G401.6 (cell line): Measurements from ENCODE around the gene PLD1.
"Not testable (repeated sequence)": the region's sequence is repeated elsewhere in the genome, so short reads cannot be mapped to it uniquely, and the experiment has no call there.

Source experiments
- FAIRE-seq: peaks from 2 replicates; lab custom pipeline; 2012; peaks lifted over from hg19 to GRCh38; lab: Jason Lieb, UNC

PLD1 gene

DNA sequence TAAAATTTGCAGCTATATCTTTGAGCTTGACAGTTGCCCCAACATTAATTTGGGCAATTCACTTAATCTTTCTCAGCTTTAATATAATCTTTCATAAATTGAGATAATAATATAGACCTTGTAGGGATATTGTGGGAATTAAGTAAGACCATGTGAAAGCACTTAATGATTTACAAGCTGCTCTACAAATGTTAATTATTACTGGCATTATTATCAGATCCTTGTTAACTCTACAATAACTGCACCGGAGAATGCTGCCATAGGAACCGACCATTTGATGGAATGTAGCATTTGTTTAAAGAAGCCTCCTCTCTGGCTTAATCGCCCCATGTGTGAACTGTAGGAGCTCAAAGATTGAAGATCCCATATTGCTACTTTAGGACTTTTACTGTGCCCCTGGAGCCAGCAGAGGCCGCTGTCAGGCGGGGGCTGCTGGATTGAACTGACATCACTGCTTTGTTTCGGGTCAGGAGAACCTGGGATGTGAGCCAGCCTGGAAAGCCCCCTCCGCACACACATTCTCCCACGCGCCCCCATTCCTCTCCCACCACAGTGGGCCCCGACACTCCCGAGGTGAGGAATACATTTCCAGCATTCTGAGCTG is 195.9 kb downstream of the PLD1 start:
- no peak for FAIRE-seq

DNA sequence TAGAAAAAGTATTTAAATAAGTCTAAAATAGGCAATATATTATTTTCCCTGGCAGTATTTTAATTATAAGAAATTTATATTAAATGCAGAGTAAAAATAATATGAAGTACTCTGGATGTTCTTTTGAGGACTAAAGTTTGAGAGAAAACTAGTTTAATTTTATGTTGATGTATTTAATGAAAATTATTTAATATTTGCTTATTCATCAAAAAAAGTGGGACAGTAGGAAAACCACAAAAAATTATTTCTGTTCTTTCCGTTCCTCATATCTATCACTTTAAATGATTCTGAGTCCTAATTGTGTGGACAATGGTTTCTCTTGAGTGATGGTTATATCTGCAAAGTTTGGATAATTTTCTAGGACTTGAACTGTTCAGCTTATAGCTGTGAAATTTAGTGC is 202.8 kb downstream of the PLD1 start:
- FAIRE-seq: no peak

DNA sequence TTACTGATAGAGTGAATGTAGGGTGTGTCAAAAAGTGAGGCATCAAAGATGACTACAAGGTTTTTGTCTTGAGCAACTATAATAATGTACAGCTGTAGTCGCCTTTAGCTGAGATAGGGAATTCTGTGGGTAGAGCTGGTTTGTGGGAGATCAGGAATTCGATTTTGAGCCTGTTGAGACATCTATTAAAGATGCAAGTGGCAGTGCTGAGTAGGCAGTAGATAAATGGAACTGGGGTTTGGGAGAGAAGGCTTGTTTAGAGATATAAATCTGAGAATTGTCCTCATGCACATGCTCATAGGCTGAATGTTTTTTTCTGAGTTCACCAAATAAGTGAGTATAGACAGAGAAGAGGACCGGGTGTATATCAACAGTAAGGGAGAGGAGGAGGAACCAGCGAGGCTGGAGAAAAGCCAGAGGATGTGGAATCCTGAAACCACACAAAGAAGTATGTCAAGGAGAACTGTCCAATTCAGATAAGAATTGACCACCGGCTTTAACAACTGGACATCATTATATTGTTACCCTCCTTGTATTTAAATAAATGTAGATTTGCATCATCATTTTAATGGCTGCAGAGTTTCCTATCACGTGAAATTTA is 204.0 kb downstream of the PLD1 start:
- no peak for FAIRE-seq

DNA sequence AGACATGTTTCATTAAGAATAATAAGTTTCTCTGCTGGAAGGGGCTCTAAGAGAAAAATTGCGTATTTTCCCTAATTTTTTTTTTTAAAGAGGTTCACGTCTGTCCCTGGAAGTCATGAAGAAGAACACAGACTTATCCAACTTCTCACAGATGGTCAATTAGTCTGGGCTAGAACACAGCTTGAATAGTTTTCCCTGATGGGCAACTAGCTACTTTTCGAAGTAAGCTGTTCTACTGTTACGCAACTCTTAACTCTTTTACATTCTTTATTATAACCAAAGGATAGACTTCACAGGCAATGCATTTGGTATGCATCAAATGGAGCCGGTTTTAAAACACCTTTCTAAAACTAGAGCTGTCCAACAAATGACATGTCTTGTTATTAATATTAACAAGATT is 205.9 kb downstream of the PLD1 start:
- no peak for FAIRE-seq

DNA sequence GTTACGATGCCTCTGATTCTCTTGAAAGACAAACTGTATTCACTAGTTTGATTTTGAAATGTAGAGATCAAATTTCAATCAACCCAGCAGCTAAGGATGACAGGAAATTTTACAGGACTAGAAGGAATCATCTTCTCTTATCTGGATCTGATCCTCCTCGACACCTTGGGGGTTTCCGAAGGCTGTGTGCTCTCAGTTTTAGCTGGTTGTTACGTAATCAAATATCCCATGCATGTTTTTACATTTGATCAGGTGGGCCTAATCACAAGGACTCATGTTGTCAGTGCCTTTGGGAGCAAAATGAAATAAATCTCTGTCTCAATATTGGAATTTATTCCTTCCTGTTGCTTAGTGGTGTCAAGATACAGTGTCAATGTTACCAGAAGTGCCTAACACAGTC is 208.2 kb downstream of the PLD1 start:
- no peak for FAIRE-seq

DNA sequence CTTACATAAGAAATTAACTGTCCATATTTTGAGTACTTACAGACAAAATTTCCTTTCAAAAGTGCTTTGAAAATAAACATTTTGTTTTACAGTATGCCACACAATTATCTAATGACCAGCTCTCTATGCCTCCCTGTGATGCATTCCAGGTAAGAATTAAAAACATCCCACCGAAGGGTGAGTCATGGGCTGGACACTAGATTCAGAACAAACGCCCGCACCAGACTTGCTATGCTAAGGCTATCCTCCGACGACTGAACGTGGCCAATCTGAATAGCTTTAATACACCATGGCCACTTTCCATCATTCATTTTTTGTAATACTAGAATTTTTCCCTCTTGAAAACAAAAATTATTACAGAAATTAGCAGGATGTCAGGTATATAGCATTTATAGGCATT is 210.3 kb downstream of the PLD1 start:
- FAIRE-seq: no peak

DNA sequence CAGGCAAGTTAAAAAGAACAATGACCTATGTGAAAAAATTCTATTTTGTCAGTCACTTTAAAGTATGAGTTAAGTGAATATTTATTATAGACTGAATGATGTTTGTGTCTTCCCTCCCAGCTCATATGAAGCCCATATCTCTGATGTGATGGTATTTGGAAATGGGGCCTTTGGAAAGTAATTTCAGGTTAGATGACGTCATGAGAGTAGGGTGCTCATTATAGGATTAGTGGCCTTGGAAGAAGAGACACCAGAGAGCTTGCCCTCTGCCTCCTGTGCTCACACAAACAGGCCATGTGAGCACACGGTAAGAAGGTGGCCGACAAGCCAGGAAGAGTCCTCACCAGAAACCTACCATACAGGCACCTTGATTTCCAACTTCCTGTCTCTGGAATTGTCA is 211.3 kb downstream of the PLD1 start:
- FAIRE-seq: no peak

DNA sequence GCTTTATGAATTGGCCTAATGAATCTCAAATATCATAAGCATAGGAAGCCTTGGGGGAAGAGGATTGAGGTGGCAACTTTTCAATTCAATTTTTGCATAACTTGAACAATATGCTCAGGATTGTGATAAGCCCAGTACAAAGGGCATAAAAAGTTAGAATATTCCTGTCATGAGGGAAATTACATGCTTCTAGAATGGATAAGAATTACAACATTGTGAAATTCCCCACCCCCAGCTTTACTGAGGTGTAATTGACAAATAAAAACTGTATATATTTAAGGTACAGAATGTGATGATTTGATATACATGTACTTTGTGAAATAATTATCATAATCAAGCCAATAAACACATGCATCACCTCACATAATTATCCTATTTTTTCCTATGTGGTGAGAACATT is 217.5 kb downstream of the PLD1 start:
- no peak for FAIRE-seq

DNA sequence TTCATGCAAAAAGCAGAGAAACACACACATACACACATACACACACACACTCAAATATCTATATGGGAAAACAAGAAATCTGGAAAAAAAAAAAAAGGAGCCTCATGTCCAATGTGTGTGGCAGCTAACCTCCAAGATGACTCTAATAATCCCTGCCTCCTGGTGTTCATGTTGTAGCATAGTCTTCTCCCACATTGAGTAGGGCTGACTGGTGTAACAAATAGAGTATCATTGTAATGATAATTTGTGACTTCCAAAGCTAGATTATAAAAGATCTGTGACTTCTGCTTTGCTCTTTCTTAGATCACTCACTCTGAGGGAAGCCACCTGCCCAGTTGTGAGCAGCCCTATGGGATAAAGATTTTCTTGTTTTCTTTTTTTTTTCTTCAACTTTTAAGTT is 219.2 kb downstream of the PLD1 start:
- no peak for FAIRE-seq

DNA sequence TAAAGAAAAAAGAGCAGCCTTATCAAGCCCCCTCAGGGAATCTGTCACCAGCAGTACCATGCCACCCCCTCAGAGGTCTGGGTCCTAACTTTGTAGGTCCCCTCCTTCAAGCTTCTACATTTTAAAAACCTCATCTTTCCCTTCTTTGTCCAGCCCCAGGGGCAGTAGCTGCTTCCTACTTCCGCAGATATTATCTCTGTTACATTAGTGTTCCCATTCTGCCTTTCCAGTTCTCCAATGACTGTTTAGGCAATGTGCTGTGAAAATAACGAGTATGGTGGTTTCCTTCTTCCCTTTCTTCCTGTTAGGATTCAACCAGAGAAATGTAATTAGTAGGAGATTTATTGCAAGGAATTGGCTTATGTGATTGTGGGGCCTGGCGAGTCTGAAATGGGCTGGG is 224.0 kb downstream of the PLD1 start:
- no peak for FAIRE-seq

DNA sequence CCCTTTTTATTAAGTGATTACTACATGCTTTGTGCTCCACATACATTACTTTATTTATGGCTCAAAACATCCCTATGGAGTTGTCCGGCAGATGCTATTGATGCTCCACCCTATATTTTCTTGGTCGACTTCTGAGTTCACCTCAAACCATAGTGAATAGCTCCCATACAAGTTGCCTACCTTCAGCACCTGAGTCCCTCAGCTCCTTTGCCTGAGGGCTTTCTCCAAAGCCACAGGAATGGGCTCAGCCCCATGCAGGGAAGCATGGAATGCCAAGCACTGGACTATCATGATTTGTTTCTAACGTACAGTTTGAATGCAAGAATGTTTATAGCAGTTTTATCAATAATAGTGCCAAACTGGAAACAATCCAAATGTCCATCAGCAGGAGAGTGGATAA is 225.2 kb downstream of the PLD1 start:
- no peak for FAIRE-seq

DNA sequence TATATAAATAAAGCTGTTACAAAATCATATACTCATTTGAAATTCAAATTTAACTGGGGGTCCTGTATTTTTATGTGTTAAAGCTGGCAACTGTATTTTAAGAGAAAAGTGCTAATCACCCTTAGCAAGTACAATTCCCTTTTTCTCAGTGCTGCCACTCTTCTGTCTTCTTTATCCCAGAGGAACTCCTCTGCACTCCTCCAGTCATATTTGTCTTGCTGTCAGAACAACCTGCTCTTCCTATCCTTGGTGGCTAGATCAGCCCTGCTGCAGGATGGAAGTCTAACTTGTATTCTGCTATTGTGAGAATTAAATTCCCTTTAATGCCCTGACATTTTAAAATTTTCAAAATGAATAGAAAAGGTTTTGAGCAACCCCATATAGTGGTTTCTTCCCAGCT is 226.2 kb downstream of the PLD1 start:
- no peak for FAIRE-seq

DNA sequence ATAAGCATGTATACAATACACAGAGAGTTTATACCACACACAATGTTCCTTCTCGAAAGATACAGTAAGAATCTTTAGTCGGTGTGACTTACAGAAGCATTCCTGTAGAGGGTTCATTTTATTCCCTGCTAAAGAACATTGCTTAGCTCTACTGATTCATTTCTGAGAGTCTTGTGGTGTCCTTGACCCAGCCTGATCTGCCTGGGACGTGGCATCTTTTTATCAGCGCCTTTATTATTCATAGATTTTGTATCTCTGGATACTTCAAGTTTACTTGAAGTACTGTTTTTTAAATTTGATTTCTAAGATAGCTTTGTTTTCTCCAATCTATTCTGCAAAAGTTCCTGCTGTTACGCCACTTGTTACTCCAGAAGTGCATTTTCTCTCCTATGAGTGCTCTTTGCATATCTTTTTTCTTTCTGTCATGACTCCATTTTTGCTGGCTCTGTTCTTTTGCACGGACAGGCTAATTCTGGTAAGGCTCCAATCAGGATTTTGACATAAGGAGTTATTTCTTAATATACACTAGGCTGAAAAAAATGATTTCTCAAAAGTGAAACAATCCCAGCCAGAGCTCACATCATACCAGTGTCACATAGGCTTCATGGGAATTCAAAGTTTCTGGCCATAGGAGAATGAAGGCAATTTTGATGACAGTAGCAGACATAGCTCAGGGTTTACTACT is 235.6 kb downstream of the PLD1 start:
- FAIRE-seq: no peak

DNA sequence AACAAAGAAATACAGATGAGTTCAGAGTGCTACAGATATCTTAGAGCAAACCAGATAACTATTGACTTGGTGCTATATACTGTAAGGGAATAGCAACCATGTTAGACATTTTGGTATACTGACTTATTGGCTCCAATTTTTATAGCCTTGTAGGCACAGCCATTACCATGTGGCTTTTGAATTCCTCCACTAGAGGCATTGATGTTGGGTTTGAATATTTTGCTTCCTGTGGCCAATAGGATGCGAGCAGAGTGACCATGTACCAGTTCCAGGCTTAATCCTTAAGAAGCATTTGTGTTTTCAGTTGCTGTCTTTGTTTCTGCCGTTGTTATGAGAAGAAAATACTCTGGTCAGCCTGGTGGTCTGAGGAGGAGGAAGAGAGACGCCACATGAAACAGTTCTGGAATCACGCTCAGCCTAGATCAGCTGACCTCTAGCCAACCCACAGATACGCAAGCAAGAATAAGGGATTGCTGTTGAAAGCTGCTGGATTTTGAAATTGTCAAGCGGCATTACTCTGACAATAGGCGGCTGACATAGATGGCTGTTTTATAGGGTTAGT is 240.6 kb downstream of the PLD1 start:
- no peak for FAIRE-seq

DNA sequence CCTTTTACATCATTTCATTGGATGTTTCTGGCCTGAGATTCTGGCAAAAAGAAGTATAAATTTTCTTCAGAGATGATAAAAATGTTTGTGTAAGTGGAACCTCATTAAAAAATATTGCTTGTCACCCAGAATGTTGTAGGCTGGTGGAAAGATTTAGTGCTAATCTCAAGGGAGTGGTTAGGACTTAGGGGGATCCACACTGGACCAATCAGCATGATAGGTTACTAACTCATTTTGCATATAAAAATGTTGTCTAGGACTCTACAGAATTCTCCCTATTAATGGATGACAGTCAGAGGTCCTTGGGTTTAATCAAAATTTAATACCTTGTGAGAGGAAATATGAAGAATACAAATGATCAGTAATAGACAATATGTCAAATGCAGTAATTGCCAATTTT is 241.5 kb downstream of the PLD1 start:
- no peak for FAIRE-seq

DNA sequence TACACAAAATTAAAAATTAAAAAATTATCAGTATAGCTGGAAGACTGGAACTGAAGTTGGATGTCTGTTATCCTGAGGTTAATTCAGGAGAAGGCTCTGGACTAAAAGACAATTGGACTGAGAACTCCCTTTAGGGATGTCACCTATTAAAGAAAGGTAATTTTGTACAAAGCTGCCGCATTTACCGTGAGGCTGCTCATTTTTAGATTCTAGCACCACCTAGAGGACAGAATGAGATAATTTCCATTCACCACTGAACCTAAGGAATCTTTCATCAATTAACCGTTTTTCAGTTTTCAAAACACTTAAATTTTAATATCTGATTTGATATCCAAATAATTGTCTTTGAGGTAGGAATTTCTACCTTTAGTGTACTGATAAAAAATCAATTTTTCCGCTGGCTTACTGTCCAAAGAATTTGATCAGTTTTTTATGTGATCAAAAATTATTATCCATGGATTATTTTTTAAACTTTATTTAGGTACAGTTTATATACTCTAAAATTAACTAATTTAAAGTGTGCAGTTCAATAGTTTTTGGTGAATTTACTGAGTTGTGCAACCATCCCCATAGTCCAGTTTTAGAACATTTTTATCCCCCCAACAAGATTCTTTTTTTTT is 243.4 kb downstream of the PLD1 start:
- peak; percentile 87 for FAIRE-seq

DNA sequence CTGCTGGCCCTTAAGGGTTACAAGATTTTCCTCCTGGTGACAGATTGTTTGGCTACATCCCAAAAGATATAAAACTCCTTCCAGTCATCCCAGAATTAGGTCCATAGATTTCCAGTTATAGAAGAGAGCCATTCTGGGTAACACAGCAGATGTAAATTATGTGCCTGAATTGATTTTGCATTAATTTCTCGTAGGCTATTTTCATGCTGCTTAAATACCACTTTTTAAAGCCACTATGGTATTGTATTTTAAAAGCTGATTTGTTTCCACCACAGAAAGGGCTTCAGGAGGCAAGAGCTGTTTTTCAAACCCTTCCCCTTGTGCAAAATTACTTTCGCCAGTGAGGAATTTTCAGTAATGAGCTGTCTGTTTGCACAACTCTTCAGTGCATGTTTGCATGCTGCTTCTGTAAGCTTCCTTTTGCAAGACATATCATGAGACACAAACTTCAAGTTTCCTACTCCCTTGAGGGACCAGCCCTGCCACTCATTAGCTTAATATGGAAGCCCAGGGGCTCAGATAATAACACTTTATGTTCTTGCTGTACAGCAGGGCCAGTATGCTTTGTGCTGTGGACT is 244.7 kb downstream of the PLD1 start:
- no peak for FAIRE-seq

DNA sequence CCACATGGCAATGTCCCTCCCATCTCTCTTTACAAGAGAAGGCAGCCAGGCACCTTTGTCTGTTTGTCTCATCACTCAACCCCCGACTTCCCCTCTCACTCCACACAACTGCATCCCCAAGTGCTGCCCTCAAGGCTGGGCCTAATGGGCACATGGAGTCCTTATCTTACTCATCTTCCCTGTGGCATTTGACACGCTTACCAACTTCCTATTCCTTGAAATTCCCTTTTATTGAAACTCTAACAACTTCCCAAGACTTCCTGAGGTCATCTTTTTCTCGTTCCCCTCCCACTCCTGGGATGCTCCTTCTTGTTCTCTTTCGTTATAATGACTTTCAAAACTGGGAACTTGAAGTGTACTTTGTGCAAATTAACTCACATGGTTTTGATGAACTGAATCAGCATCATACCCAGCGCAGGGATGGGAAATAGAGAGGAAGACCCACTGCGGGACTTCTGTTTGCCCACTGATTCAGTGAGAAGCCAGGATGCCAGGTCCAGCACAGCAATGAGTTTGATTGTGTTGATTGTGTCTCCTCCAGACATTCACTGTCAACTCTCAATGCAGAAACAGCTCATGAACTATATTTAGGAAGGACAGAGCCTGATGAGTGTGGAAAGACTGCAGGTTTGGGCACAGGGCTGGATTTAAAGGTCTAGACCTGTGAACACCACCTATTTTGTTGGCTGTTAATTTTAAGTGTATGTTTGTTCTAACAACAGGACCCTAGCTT is 245.4 kb downstream of the PLD1 start:
- no peak for FAIRE-seq

DNA sequence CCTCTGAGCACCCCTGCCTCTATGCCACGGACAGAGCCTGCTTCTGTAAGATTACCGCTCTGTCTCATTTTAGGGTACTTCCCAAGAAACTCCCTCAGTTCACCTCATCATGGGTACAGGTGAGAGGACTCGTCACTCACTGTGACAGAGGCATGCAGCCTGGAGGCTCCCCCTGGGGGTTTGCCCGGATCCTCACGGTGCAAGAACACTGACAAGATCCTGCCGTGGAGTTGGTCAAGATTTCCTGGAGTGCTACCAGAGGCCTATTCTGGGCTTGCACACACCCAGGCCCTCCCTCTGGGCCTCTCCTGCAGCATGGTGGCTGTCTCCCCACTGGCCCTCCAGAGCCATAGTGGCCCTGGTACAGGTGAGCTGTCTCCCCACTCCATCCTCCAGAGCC is 247.0 kb downstream of the PLD1 start:
- no peak for FAIRE-seq

DNA sequence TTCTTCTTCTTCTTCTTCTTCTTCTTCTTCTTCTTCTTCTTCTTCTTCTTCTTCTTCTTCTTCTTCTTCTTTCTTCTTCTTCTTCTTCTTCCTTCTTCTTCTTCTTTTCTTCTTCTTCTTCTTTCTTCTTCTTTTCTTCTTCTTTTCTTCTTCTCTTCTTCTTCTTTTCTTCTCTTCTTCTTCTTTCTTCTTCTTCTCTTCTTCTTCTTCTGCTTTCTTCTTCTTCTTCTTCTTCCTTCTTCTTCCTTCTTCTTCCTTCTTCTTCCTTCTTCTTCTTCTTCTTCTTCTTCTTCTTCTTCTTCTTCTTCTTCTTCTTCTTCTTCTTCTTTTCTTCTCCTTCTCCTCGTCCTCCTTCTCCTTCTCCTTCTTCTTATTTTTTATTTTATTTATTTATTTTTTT is 247.8 kb downstream of the PLD1 start:
- FAIRE-seq: not testable (repeated sequence)

DNA sequence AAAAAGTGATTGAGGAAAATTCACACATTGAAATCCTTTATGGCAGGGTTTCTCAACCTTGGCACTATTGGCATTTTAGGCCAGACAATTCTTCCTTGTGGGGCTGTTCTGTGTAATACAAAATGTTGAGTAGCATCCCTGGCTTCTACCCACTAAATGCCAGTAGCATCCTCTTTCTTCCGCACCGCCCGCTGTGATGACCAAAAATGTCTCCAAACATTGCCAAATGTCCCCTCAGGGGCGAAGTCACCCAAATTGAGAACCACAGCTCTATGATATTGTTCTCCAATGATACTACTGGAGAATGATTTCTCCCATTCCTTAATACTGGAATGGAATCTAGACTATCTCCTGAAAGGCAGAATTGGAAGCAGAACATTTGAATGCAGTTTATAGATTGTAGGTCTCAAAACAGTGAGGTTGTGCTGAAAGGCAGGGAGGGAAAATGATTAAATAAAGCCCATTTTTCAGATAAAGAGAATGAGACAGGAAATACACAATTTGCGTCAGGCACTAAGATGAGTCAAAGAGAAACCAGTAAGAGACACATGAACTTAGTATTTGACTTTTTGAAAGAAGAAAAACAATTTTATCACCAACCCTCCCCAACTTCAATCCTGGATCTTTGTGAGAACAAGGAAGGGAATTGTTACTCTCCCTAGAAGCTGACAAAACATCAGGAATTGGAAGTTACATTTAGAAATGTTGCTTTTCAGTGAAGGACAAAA is 248.5 kb downstream of the PLD1 start:
- FAIRE-seq: no peak

DNA sequence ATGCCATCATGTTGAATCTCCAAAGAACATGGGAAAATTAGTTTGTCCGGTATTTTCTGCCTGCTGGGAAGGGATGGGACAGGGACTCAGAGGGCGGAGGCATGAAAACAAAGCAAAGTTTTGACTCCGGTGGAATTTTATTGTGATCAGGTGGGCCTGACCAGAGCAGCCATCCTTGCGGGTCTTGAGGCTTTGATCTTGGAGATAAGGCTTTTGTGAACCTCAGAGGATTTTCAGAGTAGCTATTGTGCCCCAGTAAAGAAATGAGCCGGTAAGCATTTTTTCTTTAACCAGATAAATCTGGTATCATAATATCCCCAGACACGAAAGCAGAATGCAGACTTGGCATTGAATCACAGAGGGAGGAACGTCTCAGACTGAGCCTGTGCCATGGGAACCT is 250.7 kb downstream of the PLD1 start:
- no peak for FAIRE-seq
